Measurements from ENCODE around the gene A3GALT2.

Gene A3GALT2

DNA sequence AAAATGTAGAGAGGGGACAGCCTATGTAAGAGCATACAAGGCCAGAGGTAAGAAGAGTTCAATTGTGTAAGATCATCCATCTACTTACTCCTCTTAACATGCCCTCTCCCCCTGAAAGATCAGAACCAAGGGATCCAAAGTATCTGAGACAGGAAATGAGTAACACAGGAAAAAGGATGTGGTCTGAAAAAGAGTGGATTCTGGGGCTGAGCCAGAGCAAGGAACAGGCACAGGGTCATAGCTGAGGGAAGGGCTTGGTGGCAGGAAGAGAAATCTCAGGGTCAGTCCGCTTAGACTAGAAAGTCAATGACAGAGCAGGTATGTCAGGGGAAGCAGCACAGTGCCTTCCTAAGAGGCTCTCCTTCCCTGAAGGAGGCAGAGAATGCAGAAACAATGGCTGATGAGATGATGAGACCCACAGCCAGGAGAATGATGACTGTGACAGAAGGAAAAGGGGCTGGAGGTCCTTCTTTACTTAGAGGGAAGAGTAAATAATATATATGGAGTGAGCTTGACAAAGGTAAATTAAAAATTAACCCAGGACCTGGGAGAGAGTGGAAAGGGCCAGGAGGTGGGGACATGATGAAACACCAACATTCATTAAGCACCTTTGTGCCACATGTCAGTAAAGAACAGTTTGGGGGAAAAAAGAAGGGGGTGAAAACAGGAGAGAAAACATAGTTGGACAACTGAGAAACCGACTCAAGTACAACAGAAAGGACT lies 26.2 kb upstream of the A3GALT2 start:
- Histone ChIP-seq H3K27ac (ENCODE audit: low read depth, low read length, poor library complexity, severe bottlenecking) (no peak overlapping the region), H3K4me1 (ENCODE audit: insufficient read depth, low read length, severe bottlenecking) (peaks cover 18% of the 10 kb centered on the region)

DNA sequence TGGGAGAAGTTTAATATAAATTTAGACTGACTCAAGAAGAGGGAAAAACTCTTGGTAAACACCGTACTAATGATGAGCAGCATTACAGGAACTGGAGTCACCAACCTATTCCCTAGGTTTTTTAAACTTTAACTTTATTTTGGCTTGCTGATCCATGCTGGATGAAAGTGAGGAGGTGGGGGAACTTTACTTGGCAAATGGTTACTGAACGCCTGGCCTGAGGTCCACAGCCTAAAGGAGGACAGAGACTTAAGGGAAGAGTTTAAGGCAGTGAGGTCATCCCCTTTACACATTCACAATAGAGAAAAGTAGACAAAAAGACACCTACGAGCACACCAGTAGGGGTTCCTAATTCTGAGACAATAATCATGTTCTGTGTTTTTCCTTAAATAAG lies 25.6 kb upstream of the A3GALT2 start:
- no peaks in the 10 kb centered on the region for H3F3A ChIP-seq (ENCODE audit: insufficient read depth, low read length)
- no peaks in the 10 kb centered on the region for H3K79me2 ChIP-seq (ENCODE audit: insufficient read depth, low read length)
- H3K4me3 ChIP-seq (ENCODE audit: low read depth, low read length, poor library complexity, severe bottlenecking): no peak overlapping the region
- H3K36me3 ChIP-seq (ENCODE audit: insufficient read depth, low read length): no peaks in the 10 kb centered on the region
- peaks cover 18% of the 10 kb centered on the region for H3K4me1 ChIP-seq (ENCODE audit: insufficient read depth, low read length, severe bottlenecking)
- H3K9ac ChIP-seq (ENCODE audit: low read length): no peak overlapping the region
- no peaks in the 10 kb centered on the region; the same call in 1 of the 2 replicates for H3K27me3 ChIP-seq (ENCODE audit: insufficient read depth, low read length)
- H3K4me2 ChIP-seq (ENCODE audit: low read length): no peak overlapping the region
- H3K9me2 ChIP-seq (ENCODE audit: low read depth, low read length): no peaks in the 10 kb centered on the region
- TF ChIP-seq CTCF (IDR thresholded peaks at IDR 0.05; ENCODE audit: low read length): no peak
- no peak for TF ChIP-seq EZH2 (IDR thresholded peaks at IDR 0.05; ENCODE audit: borderline replicate concordance, low read length)
- peaks cover 2% of the 10 kb centered on the region; the same call in 1 of the 2 replicates for H4K20me1 ChIP-seq (ENCODE audit: insufficient read depth, low read length)
- no peaks in the 10 kb centered on the region for H3K9me3 ChIP-seq (ENCODE audit: low read length)
- H2AFZ ChIP-seq (ENCODE audit: low read length): no peak overlapping the region
- H3K27ac ChIP-seq (ENCODE audit: low read depth, low read length, poor library complexity, severe bottlenecking): no peak overlapping the region

More for the DNA sequence above, 26.2 kb upstream of the A3GALT2 start:
- H3K4me3 ChIP-seq (ENCODE audit: low read depth, low read length, poor library complexity, severe bottlenecking): no peak overlapping the region
- H2AFZ ChIP-seq (ENCODE audit: low read length): no peak overlapping the region
- TF ChIP-seq EZH2 (IDR thresholded peaks at IDR 0.05; ENCODE audit: borderline replicate concordance, low read length) (no peak), CTCF (IDR thresholded peaks at IDR 0.05; ENCODE audit: low read length) (no peak)
- no peaks in the 10 kb centered on the region for H3K79me2 ChIP-seq (ENCODE audit: insufficient read depth, low read length)
- H3K4me2 ChIP-seq (ENCODE audit: low read length): no peak overlapping the region
- H3F3A ChIP-seq (ENCODE audit: insufficient read depth, low read length): no peaks in the 10 kb centered on the region
- H3K9me2 ChIP-seq (ENCODE audit: low read depth, low read length): no peaks in the 10 kb centered on the region
- no peaks in the 10 kb centered on the region; the same call in 1 of the 2 replicates for H3K27me3 ChIP-seq (ENCODE audit: insufficient read depth, low read length)
- no peaks in the 10 kb centered on the region for H3K9me3 ChIP-seq (ENCODE audit: low read length)
- H3K9ac ChIP-seq (ENCODE audit: low read length): no peak overlapping the region
- H4K20me1 ChIP-seq (ENCODE audit: insufficient read depth, low read length): peaks cover 2% of the 10 kb centered on the region; the same call in 1 of the 2 replicates
- H3K36me3 ChIP-seq (ENCODE audit: insufficient read depth, low read length): no peaks in the 10 kb centered on the region

- Histone ChIP-seq H3K36me3 (ENCODE audit: insufficient read depth, low read length) (no peaks in the 10 kb centered on the region), H3K9ac (ENCODE audit: low read length) (no peak overlapping the region), H3K9me3 (ENCODE audit: low read length) (no peaks in the 10 kb centered on the region), H3K9me2 (ENCODE audit: low read depth, low read length) (no peaks in the 10 kb centered on the region), H3K27ac (ENCODE audit: low read depth, low read length, poor library complexity, severe bottlenecking) (no peak overlapping the region), H3K4me1 (ENCODE audit: insufficient read depth, low read length, severe bottlenecking) (peaks cover 10% of the 10 kb centered on the region), H2AFZ (ENCODE audit: low read length) (no peak overlapping the region), H3K79me2 (ENCODE audit: insufficient read depth, low read length) (no peaks in the 10 kb centered on the region), H3F3A (ENCODE audit: insufficient read depth, low read length) (no peaks in the 10 kb centered on the region), H3K27me3 (ENCODE audit: insufficient read depth, low read length) (no peaks in the 10 kb centered on the region), H4K20me1 (ENCODE audit: insufficient read depth, low read length) (peaks cover 2% of the 10 kb centered on the region; the same call in 1 of the 2 replicates), H3K4me3 (ENCODE audit: low read depth, low read length, poor library complexity, severe bottlenecking) (no peak overlapping the region), H3K4me2 (ENCODE audit: low read length) (no peak overlapping the region)
- TF ChIP-seq EZH2 (IDR thresholded peaks at IDR 0.05; ENCODE audit: borderline replicate concordance, low read length): no peak
Observed at GRCh38 chr1:33344896-33345560, 24.1 kb upstream of the A3GALT2 start.

All from OCI-LY1 (cell line).